Activated CD4-positive, alpha-beta T cell treated with anti-CD3 and anti-CD28 coated beads for 24 hours (primary cell): Measurements from ENCODE around the gene TMEM117.
"Not testable (repeated sequence)": the region's sequence is repeated elsewhere in the genome, so short reads cannot be mapped to it uniquely, and the experiment has no call there.

Experiments
- DNase-seq, 2 donors: peaks; one replicate each; pipeline ENCODE4 v3.0.0-alpha.2; 2020; ENCODE audit warnings: low read depth in 2 of 2

The TMEM117 gene

GRCh38 chr12:44099486-44099885 lies 263.6 kb downstream of the TMEM117 start:
- no peak for DNase-seq

GRCh38 chr12:44100264-44100663 lies 264.4 kb downstream of the TMEM117 start:
- no peak for DNase-seq

DNA sequence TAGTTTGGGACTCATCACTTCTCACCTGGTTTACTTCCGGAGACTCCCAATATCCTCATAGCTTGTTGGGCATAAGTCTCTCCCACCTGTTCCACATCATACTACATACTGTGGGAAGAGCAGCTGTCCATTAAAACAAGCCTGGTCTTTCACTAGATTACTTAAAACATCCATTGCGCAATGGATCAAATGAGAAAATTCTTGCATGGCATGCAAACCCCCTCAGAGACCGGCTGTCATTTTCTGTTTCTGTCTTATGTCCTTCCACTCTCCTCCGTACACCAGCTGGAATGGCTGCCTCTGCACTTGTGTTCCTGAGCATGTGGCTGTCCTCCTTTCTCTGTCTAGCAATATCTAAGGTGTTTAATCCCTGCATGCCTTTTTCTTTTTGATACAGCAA lies 265.6 kb downstream of the TMEM117 start:
- DNase-seq = no peak

- no peak for DNase-seq
Measured at GRCh38 chr12:44114906-44115305, 279.0 kb downstream of the TMEM117 start.

DNA sequence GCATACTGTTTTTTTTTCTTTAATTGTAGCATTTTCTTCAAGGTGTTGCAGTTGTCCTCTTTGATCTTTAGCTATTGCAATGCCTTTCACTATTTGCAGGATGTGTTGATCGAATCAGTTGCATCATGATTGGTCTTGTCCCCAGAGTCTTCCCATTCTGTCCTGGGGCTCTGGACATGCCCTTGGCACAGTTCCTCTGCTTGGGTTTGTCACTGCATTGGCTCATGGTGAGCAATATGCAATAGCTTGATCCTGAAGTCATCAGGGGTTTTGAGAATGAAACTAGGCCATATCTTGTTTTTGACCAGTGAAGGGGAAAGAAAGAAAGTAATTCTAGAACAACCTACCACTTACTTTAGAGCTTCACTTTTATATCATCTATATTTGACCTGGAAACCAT lies 281.5 kb downstream of the TMEM117 start:
- no peak for DNase-seq

DNA sequence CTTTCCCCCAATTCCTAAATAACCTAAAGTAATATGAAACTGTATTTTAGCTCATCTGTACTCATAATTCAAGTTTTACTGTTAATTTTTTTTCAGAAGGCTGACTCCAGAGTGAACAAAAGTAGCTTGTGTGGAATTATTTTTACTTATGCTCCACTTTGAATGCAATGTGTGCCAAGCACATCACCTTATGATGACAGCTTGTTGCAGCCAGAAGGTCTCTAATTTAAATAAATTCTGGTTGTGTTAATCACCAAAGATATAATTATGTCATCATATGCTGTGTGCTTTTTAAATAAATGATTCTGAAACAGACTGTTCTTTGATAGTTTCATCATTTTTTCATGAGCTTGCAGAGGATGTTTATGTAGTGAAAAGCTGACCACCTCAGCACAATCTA lies 283.1 kb downstream of the TMEM117 start:
- no peak for DNase-seq

DNA sequence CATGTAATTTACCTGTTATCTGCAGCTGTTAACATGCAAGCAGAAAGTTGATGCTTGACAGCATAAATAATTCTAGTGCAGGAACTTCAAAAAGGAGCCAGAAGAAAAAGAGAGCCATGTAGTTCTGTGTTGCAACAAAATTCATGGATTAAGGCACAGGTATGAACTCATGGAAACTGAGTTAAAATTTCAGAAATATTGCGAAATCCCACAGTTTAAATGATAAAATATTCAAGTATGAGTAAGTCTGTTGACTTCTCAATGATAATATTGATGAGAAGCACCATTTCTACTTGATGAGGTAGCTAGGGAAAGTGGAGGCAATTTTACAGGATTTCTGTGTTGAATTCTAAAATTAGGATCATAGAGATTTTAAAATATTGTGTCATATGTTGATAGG lies 290.9 kb downstream of the TMEM117 start:
- DNase-seq = no peak

GRCh38 chr12:44127966-44128710 lies 292.3 kb downstream of the TMEM117 start:
- no peak for DNase-seq

DNA sequence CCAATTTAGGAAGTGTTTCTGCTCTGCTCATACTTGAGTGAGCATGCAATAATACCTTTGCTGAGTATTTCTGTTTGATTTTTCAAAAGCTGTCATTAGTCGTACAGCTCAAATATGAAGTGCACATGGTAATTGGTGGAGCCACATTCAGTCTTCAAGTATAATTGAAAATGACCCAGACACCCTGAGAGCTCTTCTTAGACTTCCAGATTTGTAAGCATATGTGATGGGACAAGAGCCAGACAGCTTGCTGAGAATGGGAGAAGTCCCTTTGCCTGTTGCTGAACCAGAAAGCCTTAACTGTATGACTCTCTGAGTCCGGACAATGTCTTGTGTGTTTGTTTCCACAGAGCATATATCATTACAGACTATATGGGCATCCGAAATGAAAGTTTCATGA lies 307.3 kb downstream of the TMEM117 start:
- DNase-seq = no peak

DNA sequence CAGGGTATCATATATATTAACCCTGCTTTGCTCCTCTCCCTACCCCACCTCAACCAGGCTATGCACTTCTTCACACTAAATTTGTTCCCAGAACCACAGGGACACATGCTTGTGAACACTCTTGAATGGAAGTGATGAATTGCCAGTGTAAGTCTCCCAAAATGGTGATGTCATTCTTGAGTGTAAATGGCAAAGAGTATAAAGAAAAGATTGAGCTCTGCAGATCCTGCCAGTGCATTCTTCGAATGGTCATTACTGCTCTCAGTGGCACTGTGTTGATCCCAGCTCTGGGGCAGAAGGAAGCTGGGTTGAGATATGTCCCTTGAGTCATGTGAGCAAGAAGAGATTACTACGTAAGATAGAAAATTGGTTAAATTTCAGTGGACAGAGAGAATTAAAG lies 313.1 kb downstream of the TMEM117 start:
- DNase-seq = no peak

GRCh38 chr12:44154128-44154527 lies 318.2 kb downstream of the TMEM117 start:
- no peak for DNase-seq

GRCh38 chr12:44155358-44155757 lies 319.5 kb downstream of the TMEM117 start:
- DNase-seq = no peak

GRCh38 chr12:44157359-44157758 lies 321.5 kb downstream of the TMEM117 start:
- no peak for DNase-seq

DNA sequence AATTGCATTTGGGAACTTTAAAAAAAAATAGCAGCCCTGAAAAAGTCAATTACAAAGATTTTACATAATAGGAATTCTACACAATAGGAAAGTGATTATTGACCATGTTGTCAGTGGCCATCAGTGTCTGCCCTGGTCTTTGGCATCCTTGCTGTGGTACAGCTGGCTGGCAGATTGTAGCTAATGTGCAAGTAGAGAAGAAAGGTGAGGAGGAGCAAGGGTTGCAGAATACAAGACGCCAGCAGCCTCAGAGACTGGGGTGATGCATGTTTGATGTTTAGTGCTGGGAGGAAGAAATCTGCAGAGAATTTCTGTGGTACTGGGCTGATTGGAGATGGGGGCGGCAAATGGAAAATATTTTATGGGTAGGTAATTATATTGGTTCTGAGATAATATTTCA lies 322.9 kb downstream of the TMEM117 start:
- DNase-seq = no peak

DNA sequence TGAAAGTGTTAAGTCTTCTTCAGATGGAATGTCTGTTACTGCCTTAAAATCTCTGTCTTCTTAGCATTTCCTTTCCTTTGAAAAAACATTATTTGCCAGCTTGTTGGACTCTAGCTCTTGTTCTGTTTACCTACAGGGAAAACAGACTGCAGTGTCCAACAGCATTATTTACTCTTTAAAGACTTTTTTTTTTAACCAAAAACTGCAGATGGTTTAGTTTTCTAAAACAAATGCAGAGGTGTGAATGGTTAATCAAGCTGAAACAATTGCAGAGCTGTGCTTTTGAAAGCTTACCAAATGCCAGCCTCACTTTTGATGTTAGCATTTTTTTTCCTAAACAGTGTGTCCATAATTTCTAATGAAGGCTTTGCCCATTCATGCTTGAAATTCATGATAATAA lies 323.3 kb downstream of the TMEM117 start:
- DNase-seq = no peak

GRCh38 chr12:44159862-44160261 lies 324.0 kb downstream of the TMEM117 start:
- DNase-seq = no peak

DNA sequence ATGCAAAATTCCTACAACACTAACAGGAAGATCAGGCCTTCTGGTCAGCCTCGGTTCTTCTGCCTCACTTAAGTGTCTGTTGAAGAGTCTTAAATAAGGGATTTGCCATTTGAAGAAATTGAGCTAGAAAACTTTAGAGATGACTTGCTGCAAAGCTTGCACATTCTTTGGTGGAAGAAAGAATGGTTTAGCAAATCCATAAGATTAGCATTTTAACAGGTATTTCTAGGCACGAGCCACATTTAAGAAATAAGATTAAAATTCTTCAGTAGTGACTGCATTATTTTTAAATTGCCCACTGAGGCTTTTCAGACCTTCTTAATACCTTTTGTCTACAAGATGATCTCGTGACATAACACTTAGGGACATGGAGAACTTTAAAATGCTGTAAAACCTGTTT lies 327.1 kb downstream of the TMEM117 start:
- DNase-seq = no peak

GRCh38 chr12:44174053-44174452 lies 338.2 kb downstream of the TMEM117 start:
- no peak for DNase-seq

DNA sequence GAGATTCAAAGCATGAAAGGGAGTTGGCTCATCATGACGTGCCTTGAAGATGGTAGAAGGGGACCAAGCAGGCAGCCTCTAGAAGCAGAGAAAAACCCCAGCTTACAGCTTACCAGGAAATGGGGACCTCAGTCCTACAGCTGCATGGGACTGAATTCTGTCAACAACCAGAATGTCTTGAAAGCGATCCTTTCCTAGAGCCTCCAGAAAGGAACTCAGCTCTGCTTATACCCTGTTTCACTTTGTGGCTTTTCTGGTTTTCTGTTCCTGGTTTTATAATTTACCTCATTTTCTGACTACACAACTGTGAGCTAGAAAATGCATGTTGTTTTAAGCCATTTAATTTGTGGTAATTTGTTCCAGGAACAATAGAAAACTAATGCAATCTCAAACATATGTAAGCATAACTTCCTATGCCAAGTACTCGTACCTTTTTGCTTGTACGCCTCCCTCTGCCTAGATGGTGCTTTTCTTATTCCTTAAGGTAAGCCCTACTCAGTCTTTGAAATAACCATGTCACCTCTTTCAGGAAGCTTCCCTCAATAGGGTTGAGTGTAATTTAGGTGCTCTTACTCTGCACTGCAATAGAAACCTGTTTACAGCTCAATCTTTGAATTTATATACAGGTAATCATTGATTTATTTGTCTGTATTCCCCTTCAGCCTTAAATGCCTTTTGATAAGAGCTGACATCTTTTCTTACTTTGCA lies 348.8 kb downstream of the TMEM117 start:
- DNase-seq = no peak

DNA sequence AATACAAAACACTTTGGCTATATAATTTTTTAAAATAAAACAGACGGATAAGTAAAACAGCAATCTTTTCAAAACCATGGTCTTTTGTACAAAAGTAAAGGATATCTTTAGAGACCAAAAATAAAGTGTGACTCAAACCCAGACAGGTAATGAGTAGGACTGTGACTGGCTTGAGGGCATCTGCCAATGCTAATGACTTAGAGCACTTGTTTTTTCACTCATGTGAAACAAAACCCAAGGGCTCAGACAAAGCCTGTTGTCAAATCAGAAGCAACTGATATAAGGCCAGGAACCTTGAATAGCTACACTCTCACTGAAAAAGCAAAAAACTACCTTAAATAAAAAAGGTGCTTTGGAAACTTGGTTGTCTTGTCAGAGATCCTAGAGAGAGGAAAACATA lies 357.4 kb downstream of the TMEM117 start:
- no peak for DNase-seq

GRCh38 chr12:44195719-44196118 lies 359.8 kb downstream of the TMEM117 start:
- DNase-seq = not testable (repeated sequence)

DNA sequence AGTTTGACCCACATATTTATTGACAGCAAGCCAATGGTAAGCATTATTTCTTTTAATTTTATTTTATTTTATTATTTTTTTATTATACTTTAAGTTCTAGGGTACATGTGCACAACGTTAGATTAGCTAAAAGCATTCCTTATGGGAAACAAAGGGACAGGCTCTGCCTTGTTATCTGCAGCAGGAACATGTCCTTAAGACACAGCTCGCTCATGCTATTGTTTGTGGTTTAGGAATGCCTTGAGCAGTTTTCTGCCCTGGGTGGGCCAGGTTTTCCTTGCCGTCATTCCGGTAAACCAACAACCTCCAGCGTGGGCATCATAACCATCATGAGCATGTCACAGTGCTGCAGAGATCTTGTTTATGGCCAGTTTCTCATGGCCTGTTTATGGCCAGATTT lies 370.2 kb downstream of the TMEM117 start:
- DNase-seq = no peak

DNA sequence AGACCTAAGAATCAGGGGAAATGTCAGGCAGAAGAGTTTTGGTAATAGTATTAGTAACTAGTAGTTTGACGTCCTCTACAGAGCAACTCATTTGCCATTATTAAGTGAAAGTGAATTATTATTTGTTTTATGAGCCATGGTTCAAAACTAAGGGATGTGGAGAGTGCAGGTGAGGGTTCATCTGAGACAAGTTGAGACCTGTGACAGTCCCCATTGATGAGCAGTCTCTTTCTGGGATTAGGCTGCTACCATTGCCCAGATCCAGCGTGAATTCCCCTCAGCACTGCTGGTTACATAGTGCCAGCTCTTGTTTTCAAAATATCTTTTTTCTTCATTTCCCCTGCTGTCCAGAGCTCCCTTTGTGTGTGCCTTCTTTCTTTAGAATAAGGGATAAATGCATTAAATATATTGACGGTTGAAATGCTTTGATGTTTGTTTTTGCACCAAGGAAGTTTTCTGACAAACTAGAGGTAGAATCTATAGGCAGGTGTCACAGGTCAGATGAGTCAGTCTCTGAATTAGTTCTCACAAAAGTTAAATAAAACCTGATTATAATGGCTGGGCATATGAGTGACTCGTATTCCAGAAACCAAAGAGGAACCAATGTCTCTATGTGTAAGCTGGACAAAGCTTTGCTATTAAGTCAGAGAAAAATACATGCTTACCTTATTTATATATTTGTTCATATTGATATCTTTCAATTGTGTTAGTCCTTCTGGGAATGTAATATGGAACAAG lies 381.4 kb downstream of the TMEM117 start:
- no peak for DNase-seq
